Measurements from ENCODE around the gene SLC29A1.
"Not testable (repeated sequence)": the region's sequence is repeated elsewhere in the genome, so short reads cannot be mapped to it uniquely, and the experiment has no call there.

Gene SLC29A1

GRCh38 chr6:44180406-44180805, 43.0 kb upstream of the SLC29A1 start:
- Histone ChIP-seq H3K36me3 (ENCODE audit: control insufficient read depth in 1 of 2, insufficient read depth in 2 of 2, low read depth in 1 of 2, low read length in 2 of 2) (no peaks in the 10 kb centered on the region), H2BK12ac (ENCODE audit: low read length in 2 of 2) (no peak overlapping the region), H3K9ac (ENCODE audit: low read length) (no peak overlapping the region), H3K27ac (ENCODE audit: low read length, poor library complexity, severe bottlenecking) (no peak overlapping the region), H4K8ac (ENCODE audit: low read length) (no peak overlapping the region), H3K9me3 (ENCODE audit: control insufficient read depth, low read length) (no peaks in the 10 kb centered on the region), H2BK120ac (ENCODE audit: low read depth, low read length) (no peak overlapping the region), H2BK5ac (ENCODE audit: low read depth, low read length, poor library complexity, severe bottlenecking) (no peak overlapping the region), H3K23ac (ENCODE audit: low read length in 2 of 2) (no peak overlapping the region), H2AK5ac (ENCODE audit: low read length, severe bottlenecking) (no peak overlapping the region), H3K4ac (ENCODE audit: low read depth in 1 of 2, low read length in 2 of 2) (no peak overlapping the region), H3K4me3 (ENCODE audit: insufficient read depth in 1 of 2, low read depth in 1 of 2, low read length in 2 of 2) (no peak overlapping the region), H3K14ac (ENCODE audit: low read length in 2 of 2) (no peak overlapping the region), H3K4me1 (ENCODE audit: control insufficient read depth, insufficient read depth, low read depth, low read length) (peaks cover 8% of the 10 kb centered on the region), H2AFZ (ENCODE audit: low read depth, low read length) (no peak overlapping the region), H3K27me3 (ENCODE audit: control insufficient read depth in 1 of 2, insufficient read depth in 1 of 2, low read length in 2 of 2) (peaks cover 7 to 17% of the 10 kb centered on the region in 2 experiments), H3K18ac (ENCODE audit: low read depth in 1 of 2, low read length in 2 of 2) (no peak overlapping the region), H3K79me1 (replicated peaks; ENCODE audit: low read length, poor library complexity, severe bottlenecking) (no peaks in the 10 kb centered on the region), H2BK15ac (ENCODE audit: low read depth, poor library complexity, severe bottlenecking) (no peak overlapping the region), H4K91ac (ENCODE audit: low read length) (no peak overlapping the region), H3K4me2 (ENCODE audit: low read length, poor library complexity, severe bottlenecking) (no peak overlapping the region)
- DNase-seq, result no peak
- 69% methylated on average over 3 of the region's 4 CpGs for WGBS

DNA sequence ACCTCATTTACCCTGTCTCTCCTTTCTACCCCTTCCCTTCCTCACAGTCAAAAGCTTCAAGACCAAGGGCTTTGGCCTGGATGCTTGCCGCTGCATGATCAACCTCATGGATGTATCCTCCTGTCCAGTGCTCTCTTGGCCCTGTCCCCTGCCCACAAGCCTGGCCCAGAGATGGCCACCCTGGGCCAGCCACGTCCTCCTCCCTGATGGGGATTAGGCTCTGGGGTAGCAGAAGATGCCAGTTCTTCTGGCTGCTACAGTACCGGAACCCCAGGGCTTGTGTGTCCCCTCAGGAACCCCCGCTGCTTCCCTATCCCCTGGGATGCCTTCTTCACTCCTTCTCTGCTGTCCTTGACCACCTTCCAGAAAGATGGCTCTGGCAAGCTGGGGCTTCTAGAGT, 42.5 kb upstream of the SLC29A1 start:
- Histone ChIP-seq H4K8ac (ENCODE audit: low read length) (no peak overlapping the region), H2BK12ac (ENCODE audit: low read length in 2 of 2) (no peak overlapping the region), H3K27ac (ENCODE audit: low read length, poor library complexity, severe bottlenecking) (no peak overlapping the region), H3K18ac (ENCODE audit: low read depth in 1 of 2, low read length in 2 of 2) (no peak overlapping the region), H3K36me3 (ENCODE audit: control insufficient read depth in 1 of 2, insufficient read depth in 2 of 2, low read depth in 1 of 2, low read length in 2 of 2) (no peaks in the 10 kb centered on the region), H3K9ac (ENCODE audit: low read length) (no peak overlapping the region), H2BK120ac (ENCODE audit: low read depth, low read length) (no peak overlapping the region), H3K79me1 (replicated peaks; ENCODE audit: low read length, poor library complexity, severe bottlenecking) (no peaks in the 10 kb centered on the region), H3K4ac (ENCODE audit: low read depth in 1 of 2, low read length in 2 of 2) (no peak overlapping the region), H3K4me3 (ENCODE audit: insufficient read depth in 1 of 2, low read depth in 1 of 2, low read length in 2 of 2) (no peak overlapping the region), H2BK5ac (ENCODE audit: low read depth, low read length, poor library complexity, severe bottlenecking) (no peak overlapping the region), H3K23ac (ENCODE audit: low read length in 2 of 2) (no peak overlapping the region), H2BK15ac (ENCODE audit: low read depth, poor library complexity, severe bottlenecking) (no peak overlapping the region), H3K14ac (ENCODE audit: low read length in 2 of 2) (no peak overlapping the region), H2AFZ (ENCODE audit: low read depth, low read length) (no peak overlapping the region), H3K9me3 (ENCODE audit: control insufficient read depth, low read length) (no peaks in the 10 kb centered on the region), H2AK5ac (ENCODE audit: low read length, severe bottlenecking) (no peak overlapping the region), H3K27me3 (ENCODE audit: control insufficient read depth in 1 of 2, insufficient read depth in 1 of 2, low read length in 2 of 2) (peaks cover 8 to 18% of the 10 kb centered on the region in 2 experiments), H3K4me1 (ENCODE audit: control insufficient read depth, insufficient read depth, low read depth, low read length) (peaks cover 8% of the 10 kb centered on the region), H3K4me2 (ENCODE audit: low read length, poor library complexity, severe bottlenecking) (no peak overlapping the region), H4K91ac (ENCODE audit: low read length) (no peak overlapping the region)
- DNase-seq, result no peak
- 99% methylated on average over 4 of the region's 4 CpGs for WGBS

- not testable (repeated sequence) for H3K27ac ChIP-seq (ENCODE audit: low read length, poor library complexity, severe bottlenecking); H2BK12ac ChIP-seq (ENCODE audit: low read length in 2 of 2); H3K9ac ChIP-seq (ENCODE audit: low read length); H4K91ac ChIP-seq (ENCODE audit: low read length); H3K23ac ChIP-seq (ENCODE audit: low read length in 2 of 2); H3K18ac ChIP-seq (ENCODE audit: low read depth in 1 of 2, low read length in 2 of 2); H3K9me3 ChIP-seq (ENCODE audit: control insufficient read depth, low read length); H3K4me3 ChIP-seq (ENCODE audit: insufficient read depth in 1 of 2, low read depth in 1 of 2, low read length in 2 of 2); DNase-seq; H3K79me1 ChIP-seq (replicated peaks; ENCODE audit: low read length, poor library complexity, severe bottlenecking); H2BK120ac ChIP-seq (ENCODE audit: low read depth, low read length); H3K14ac ChIP-seq (ENCODE audit: low read length in 2 of 2); H4K8ac ChIP-seq (ENCODE audit: low read length); H3K4me2 ChIP-seq (ENCODE audit: low read length, poor library complexity, severe bottlenecking); H3K4me1 ChIP-seq (ENCODE audit: control insufficient read depth, insufficient read depth, low read depth, low read length); H2BK15ac ChIP-seq (ENCODE audit: low read depth, poor library complexity, severe bottlenecking); H2AFZ ChIP-seq (ENCODE audit: low read depth, low read length); H2BK5ac ChIP-seq (ENCODE audit: low read depth, low read length, poor library complexity, severe bottlenecking); H3K4ac ChIP-seq (ENCODE audit: low read depth in 1 of 2, low read length in 2 of 2); H2AK5ac ChIP-seq (ENCODE audit: low read length, severe bottlenecking); H3K36me3 ChIP-seq (ENCODE audit: control insufficient read depth in 1 of 2, insufficient read depth in 2 of 2, low read depth in 1 of 2, low read length in 2 of 2)
- peaks cover 15 to 26% of the 10 kb centered on the region in 2 experiments for H3K27me3 ChIP-seq (ENCODE audit: control insufficient read depth in 1 of 2, insufficient read depth in 1 of 2, low read length in 2 of 2)
These were observed 41.6 kb upstream of the SLC29A1 start for GRCh38 chr6:44181784-44182183.

DNA sequence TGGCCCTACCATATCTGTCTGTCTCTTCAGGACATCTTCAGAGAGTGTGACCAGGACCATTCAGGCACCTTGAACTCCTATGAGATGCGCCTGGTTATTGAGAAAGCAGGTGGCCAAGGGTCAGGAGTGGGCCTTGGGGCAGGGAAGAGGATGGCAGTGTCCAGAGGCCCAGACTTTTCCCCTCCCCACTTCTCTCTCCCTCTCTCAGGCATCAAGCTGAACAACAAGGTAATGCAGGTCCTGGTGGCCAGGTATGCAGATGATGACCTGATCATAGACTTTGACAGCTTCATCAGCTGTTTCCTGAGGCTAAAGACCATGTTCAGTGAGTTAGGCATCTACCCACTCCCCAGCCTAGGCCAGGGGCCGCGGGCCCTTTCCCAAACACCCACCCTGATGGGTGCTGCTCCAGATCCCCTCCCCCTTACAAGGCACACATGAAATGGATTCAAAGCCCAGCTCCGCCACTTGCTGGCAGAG, 40.4 kb upstream of the SLC29A1 start:
- Histone ChIP-seq H3K4me3 (ENCODE audit: insufficient read depth in 1 of 2, low read depth in 1 of 2, low read length in 2 of 2) (no peak overlapping the region), H3K4me1 (ENCODE audit: control insufficient read depth, insufficient read depth, low read depth, low read length) (peaks cover 4% of the 10 kb centered on the region), H3K79me1 (replicated peaks; ENCODE audit: low read length, poor library complexity, severe bottlenecking) (no peaks in the 10 kb centered on the region), H3K9ac (ENCODE audit: low read length) (no peak overlapping the region), H4K8ac (ENCODE audit: low read length) (no peak overlapping the region), H3K36me3 (ENCODE audit: control insufficient read depth in 1 of 2, insufficient read depth in 2 of 2, low read depth in 1 of 2, low read length in 2 of 2) (no peaks in the 10 kb centered on the region), H4K91ac (ENCODE audit: low read length) (no peak overlapping the region), H2AFZ (ENCODE audit: low read depth, low read length) (no peak overlapping the region), H3K27ac (ENCODE audit: low read length, poor library complexity, severe bottlenecking) (no peak overlapping the region), H3K4me2 (ENCODE audit: low read length, poor library complexity, severe bottlenecking) (no peak overlapping the region), H3K23ac (ENCODE audit: low read length in 2 of 2) (no peak overlapping the region), H2BK5ac (ENCODE audit: low read depth, low read length, poor library complexity, severe bottlenecking) (no peak overlapping the region), H2AK5ac (ENCODE audit: low read length, severe bottlenecking) (no peak overlapping the region), H3K14ac (ENCODE audit: low read length in 2 of 2) (no peak overlapping the region), H3K9me3 (ENCODE audit: control insufficient read depth, low read length) (no peaks in the 10 kb centered on the region), H3K4ac (ENCODE audit: low read depth in 1 of 2, low read length in 2 of 2) (no peak overlapping the region), H3K18ac (ENCODE audit: low read depth in 1 of 2, low read length in 2 of 2) (no peak overlapping the region), H2BK15ac (ENCODE audit: low read depth, poor library complexity, severe bottlenecking) (no peak overlapping the region), H2BK12ac (ENCODE audit: low read length in 2 of 2) (no peak overlapping the region), H3K27me3 (ENCODE audit: control insufficient read depth in 1 of 2, insufficient read depth in 1 of 2, low read length in 2 of 2) (peaks cover 15 to 26% of the 10 kb centered on the region in 2 experiments), H2BK120ac (ENCODE audit: low read depth, low read length) (no peak overlapping the region)
- WGBS, result 97% methylated on average over 3 of the region's 4 CpGs
- DNase-seq, result no peak
